Skeletal muscle cell (primary cell): ENCODE results near the gene DNAH3.

ENCODE experiments used
- DNase-seq: peaks from one replicate; pipeline ENCODE4 v3.0.0-alpha.2; 2010; ENCODE audit warnings: low read depth
- H3K4me3 ChIP-seq: 2 replicates; pipeline ENCODE4 v1.5.1; 2011; ENCODE audit warnings: low read depth, mild to moderate bottlenecking, control low read depth, low read length, moderate library complexity

DNAH3 gene

GRCh38 chr16:20900299-20901067 lies 250.2 kb downstream of the DNAH3 start, which contains the start of the genes DCUN1D3 and LYRM1:
Gene DCUN1D3 (minus strand): TSS chr16:20900358. CDS start chr16:20862538, 37,820 bp downstream.
Gene LYRM1 (plus strand): TSS chr16:20900771. CDS start chr16:20915556, 14,785 bp downstream.
- DNase-seq: peak; percentile 99
- H3K4me3 ChIP-seq: peak within 1 kb of the TSS; percentile 96

- DNase-seq: no peak
- peak overlapping the region; percentile 96 for H3K4me3 ChIP-seq
These were observed 251.0 kb downstream of the DNAH3 start for GRCh38 chr16:20899477-20900298.

GRCh38 chr16:20899071-20899470 lies 251.6 kb downstream of the DNAH3 start:
- H3K4me3 ChIP-seq: peak overlapping the region; percentile 96
- DNase-seq: no peak

- DNase-seq: no peak
- H3K4me3 ChIP-seq: peak overlapping the region; percentile 96
These were observed 252.7 kb downstream of the DNAH3 start for GRCh38 chr16:20897922-20898321.

GRCh38 chr16:20897253-20897897 lies 253.3 kb downstream of the DNAH3 start:
- peak; percentile 47 for DNase-seq
- peak overlapping the region; percentile 96 for H3K4me3 ChIP-seq

- no peak overlapping the region for H3K4me3 ChIP-seq
- no peak for DNase-seq
These were observed 256.3 kb downstream of the DNAH3 start for GRCh38 chr16:20894388-20894787.

- H3K4me3 ChIP-seq: no peak overlapping the region
- no peak for DNase-seq
These were observed 260.9 kb downstream of the DNAH3 start for GRCh38 chr16:20889625-20890275.

GRCh38 chr16:20887207-20887606 lies 263.4 kb downstream of the DNAH3 start:
- H3K4me3 ChIP-seq: no peak overlapping the region
- no peak for DNase-seq

- DNase-seq: no peak
- H3K4me3 ChIP-seq: no peak overlapping the region
These were observed 264.3 kb downstream of the DNAH3 start for GRCh38 chr16:20886320-20886719.

- no peak overlapping the region for H3K4me3 ChIP-seq
- peak; percentile 80 for DNase-seq
These were observed 266.4 kb downstream of the DNAH3 start for GRCh38 chr16:20884240-20884556.

GRCh38 chr16:20883554-20884239 lies 266.9 kb downstream of the DNAH3 start:
- no peak for DNase-seq
- no peak overlapping the region for H3K4me3 ChIP-seq
